Activated T-cell treated with anti-CD3 and anti-CD28 coated beads, Interleukin-2, amount 50 U/mL, for 48 hours (primary cell): ENCODE data around the gene FGD6.
"Not testable (repeated sequence)": the region's sequence is repeated elsewhere in the genome, so short reads cannot be mapped to it uniquely, and the experiment has no call there.

ENCODE experiments used
- DNase-seq, 2 experiments: peaks; one replicate each; pipeline ENCODE4 v3.0.0-alpha.2; 2020

FGD6 gene

DNA sequence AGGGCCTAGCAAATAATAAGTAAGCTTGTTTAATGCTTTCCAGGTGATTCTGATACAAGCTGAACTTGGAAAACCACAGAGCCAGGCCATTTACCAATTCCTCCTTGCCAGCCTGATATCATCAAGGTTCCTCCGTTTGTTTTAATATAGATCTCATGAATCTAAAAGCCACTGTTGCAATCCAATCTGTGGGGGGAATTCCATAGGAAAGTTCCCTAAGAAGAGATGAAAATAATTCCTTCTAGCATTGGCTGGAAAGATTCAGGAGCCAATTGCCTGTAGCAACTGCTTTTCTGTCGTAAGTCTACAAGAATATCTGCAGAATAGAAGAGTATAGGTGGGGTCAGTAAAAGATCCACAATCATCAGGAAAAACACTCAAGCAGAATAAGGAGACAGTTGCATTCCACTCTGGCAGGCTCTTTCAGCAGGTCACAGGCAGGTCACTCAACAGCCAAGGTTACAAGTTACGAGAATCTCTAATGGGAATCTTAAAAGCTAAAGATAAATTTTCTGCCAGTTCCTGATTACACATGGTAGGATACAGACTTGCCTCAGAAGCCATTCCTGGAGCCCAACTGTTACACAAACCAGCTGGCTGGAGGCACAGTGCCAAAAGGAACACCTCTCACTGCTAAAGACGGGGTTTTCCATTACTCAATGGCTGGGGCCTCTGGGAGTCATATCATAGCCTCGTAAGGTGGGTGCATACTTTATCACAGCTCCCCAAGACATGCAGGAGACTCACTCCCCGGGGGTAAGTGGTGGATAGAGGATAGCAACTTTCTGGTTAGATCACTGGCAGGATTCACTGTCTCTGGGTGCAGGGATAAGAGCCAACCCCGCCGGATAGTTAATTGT lies 43.6 kb downstream of the FGD6 start:
- no peak for DNase-seq

DNA sequence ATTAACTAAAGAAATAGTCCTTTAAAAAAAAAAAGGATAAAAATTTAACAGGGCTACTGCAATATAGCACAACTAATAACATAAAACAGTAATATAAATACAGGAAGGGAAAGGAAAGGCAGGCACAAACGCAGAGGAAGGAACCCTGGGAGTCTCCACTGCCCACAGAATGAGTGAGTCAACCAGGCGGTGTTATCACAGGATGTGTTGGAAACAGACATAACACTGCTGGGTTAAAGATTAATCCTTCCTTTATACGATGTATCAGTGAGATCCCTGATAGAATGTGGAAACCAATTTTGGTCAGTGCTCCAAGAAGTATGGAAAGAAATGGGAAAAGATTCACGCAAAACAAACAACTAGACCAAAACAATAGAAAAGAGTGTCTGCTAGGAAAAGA lies 47.9 kb downstream of the FGD6 start:
- DNase-seq: no peak

DNA sequence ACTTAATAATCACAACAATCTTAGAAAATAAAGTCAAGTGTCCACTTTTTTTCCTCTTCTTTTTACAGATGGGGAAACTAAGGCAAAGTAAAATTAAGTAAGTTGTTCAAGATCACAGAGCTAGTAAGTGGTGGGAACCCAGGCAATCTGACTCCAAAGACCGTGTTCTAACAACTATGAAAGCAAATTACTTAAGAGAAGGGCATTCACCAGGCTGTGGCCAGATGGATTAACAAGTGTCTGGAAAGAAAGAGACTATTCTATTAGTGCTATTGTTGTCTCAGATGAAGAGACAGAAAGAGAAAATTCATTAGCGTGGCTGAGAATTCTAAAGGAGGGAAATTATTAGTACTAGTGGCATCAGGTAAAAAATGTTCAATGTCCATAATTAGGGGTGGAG lies 48.5 kb downstream of the FGD6 start:
- DNase-seq: no peak

DNA sequence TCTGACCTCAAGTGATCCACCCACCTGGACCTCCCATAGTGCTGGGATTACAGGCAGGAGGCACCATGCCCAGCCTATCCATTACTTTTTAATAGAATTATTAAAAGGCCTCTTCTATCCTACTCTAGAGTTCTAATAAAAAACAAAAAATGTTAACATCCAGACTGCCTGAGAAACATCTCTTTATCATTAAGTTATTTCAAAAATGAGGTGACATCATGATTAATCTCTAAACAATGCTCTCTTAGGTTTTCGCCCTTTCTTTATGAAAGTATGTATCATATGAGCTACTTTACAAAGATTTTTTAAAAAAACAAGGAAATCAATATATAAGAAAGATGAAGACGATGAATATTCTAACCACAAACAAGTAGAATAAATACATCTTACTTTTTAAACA lies 52.6 kb downstream of the FGD6 start:
- no peak for DNase-seq

DNA sequence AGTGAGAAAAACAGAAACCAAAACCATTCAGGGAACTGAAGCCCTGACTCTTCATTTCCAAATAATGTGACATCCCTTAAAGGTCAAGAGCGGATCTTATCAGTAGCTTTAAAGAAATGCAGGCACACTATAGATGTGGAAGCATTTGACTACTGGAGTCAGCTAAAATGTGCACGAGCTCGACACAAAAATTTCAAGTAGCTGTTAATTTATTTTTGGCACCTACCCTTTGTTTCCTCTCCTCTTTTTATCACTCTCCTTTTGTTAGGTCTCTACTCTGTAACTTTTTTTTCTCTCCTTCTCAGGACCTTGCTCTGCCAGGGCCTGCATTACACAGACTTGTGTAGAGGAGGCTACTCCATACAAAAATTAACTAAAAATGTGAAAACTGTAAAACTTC lies 58.3 kb downstream of the FGD6 start:
- DNase-seq: no peak

DNA sequence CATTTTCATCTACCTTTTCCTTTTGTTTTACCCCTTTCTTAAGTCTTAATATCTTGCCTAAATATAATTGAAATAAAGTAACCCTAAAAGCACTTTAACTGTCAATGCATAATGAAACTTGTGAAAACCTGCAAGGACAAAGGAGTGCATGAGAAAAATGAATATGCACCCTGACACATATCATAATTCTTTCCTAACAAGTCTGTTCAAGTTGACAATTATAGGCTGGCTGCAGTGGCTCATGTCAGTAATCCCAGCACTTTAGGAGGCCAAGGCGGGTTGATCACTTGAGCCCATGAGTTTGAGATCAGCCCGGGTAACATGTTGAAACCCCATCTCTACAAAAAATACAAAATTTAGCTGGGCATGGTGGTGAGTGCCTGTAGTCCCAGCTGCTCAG lies 65.4 kb downstream of the FGD6 start:
- DNase-seq: no peak

DNA sequence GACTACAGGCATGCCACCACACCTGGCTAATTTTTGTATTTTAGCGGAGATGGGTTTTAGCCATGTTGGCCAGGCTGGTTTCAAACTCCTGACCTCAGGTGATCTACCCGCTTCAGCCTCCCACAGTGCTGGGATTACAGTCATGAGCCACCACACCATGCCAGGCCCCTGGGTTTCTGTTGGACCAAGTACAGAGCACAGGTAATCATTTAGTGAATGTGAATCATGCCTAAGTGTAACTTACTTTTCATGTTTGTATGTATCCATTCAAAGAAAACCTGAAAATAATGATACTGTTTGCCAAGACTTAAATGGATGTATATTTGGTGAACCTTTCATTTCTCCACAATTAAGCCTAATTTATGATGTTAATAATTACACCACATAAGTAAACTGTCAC lies 65.9 kb downstream of the FGD6 start:
- no peak for DNase-seq

DNA sequence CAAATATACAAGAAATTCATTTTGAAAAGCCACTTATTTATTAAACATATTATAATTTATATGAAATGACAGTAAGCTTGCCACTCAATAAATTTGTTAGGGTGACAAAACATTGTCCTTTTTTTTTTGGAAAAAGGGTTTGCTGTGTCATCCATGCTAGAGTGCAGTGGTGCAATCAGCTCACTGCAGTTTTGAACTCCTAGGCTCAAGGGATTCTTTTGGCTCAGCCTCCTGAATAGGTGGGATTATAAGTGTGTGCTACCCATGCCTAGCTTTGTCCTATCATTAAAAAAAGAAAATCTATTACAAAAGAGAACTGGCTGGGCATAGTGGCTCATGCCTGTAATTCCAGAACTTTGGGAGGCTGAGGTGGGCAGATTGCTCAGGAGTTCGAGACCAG lies 66.8 kb downstream of the FGD6 start:
- DNase-seq: no peak

DNA sequence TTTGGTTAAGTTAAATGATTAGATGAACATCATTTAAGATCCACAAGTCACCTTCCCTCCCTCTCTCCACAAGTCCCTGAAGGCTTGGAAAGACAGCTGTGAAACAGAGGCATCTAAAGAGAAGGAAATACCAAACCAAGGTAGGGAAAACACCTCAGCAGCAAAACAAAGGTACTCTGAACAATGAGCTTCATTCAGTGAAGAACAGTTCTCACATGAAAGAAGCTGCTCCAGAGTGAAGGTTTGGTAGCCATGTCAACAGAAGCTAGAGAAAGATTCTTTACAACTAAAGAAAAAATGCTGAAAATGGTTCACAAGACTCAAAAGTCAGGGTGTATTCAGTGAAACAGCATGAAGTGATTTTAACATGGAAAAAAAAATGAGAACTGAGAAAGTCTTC lies 69.4 kb downstream of the FGD6 start:
- DNase-seq: no peak

DNA sequence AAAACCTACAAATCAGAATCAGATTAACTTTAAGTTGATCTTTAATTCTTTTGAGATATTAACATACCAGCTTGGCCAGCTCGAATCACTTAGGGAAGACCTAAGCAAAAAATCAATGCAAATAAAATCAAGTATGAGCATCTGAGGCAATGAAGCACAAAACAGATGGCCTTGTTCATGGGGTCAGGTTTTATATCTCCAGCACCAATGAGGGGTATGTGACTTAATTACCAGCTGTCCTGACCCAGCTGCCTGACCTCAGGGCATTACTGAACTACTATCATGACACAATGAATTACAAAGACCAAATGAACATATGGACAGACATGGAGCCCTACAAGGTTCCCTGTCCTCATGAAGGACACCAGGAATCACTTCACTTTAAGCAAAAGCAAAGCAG lies 70.5 kb downstream of the FGD6 start:
- no peak for DNase-seq

DNA sequence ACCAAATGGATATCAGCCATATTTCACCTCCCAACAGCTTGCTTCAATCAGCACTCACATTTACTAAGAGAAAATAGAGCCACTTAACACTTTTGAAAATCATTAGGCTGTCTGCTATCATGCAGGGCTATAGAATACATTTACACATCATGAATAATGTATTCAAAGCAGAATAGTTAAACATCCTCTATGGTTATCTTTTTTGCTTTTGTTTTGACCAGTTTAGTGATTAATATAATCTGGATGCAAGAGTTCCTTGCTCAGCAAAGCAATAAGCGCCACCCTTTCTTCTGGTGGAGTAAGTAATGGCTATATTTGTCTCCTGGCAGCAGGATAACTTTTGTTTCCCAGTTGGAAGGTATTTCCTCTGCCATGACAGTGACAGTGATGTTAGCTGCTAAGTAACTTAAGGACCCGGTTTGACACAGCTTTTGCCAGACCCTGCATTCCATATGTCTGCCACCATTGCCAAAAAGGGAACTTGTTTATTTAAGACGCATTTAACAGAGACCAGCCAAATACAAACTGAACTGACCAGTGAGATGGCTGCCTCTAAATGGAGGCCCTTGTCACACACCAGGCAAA lies 73.6 kb downstream of the FGD6 start:
- DNase-seq: no peak

DNA sequence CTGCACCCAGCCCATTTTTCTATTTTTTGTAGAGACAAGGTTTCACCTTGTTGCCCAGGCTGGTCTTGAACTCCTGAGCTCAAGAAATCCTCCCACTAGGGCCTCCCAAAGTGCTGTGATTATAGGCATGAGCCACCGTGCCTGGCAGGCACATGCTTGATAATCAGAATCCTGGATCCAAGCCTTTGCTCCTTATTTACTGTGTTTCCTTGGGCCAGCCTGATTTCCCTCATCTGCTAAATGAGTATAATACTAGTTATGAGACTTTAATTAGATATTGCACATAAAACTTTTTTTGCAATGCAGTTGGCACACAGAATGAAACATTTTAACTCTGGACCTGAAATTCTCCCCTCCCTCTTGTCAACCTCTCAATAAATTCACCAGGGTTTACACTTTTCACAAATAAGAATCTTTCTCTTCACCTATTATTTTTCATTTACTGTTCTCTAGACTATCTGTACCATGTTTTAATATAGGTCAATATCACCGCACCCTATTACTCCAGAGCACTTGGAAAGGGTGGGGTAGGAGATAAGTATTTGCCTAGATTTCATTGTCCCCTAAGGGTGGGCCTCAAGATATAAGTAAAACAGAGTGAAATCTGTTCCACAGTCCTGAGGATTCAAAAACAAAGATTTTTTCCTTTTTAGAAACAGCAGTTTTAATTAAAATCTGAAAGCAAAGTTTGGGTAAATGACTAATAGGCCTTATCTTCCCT lies 74.7 kb downstream of the FGD6 start:
- DNase-seq: no peak

DNA sequence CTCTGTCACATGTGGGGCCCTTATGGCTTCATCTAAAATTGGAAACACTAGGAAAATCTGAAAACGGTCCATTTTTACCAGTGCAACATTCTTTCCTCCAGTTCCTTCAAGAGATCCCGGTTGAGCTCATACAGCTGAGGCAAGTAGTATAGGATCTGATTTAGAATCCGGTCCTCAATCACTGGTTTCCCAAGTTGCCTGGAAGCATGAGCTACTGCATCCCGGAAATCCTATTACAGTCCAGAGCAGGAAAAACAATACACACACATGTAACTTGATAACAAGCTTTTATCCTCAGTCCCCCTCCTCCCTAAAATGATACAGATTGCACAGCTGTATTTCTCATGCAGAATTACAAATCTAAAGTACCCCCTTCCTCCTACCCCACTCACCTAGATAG lies 76.0 kb downstream of the FGD6 start:
- DNase-seq: no peak

DNA sequence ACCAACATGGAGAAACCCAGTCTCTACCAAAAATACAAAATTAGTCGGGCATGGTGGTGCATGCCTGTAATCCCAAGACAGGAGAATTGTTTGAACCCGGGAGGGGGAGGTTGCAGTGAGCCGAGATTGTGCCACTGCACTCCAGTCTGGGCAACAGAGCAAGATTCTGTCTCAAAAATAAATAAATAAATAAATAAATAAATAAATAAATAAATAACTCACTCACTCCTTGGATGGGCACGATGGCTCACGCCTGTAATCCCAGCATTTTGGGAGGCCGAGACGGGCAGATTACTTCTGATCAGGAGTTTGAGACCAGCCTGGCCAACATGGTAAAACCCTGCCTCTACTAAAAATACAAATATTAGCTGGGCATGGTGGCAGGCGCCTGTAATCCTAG lies 79.2 kb downstream of the FGD6 start:
- DNase-seq: not testable (repeated sequence)

DNA sequence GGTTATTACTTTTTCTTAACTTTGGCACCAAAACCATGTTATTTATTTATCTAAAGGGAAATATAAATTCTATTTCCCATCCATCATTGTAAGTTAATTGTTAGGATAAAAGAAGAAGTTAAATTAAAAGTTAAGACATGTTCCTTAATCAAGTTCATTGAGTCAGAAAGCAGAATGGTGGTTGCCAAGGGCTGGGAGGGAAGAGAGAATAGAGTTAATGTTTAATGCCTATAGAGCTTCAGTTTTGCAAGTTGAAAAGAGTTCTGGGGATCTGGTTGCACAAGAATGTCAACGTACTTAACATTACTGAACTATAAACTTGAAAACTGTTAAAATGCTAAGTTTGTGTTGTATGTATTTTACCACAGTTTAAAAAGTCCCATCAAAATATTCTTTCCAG lies 80.7 kb downstream of the FGD6 start:
- no peak for DNase-seq

DNA sequence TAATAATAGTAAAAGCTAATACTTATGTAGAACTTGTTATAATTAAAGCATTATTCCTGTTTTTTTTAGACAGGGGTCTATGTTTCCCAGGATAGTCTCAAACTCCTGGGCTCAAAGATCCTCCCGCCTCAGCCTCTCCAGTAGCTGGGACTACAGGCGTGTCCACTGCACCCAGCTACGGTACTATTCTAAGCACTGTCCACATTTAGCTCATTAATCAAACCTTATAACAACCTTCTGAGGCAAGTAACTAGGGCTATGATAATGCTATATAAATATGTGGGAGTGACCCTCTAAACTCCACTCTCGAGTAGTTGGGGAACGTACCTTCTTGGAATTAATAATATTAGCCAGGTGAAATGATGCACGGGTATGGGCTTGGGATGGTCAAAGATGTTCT lies 83.2 kb downstream of the FGD6 start:
- DNase-seq: no peak

DNA sequence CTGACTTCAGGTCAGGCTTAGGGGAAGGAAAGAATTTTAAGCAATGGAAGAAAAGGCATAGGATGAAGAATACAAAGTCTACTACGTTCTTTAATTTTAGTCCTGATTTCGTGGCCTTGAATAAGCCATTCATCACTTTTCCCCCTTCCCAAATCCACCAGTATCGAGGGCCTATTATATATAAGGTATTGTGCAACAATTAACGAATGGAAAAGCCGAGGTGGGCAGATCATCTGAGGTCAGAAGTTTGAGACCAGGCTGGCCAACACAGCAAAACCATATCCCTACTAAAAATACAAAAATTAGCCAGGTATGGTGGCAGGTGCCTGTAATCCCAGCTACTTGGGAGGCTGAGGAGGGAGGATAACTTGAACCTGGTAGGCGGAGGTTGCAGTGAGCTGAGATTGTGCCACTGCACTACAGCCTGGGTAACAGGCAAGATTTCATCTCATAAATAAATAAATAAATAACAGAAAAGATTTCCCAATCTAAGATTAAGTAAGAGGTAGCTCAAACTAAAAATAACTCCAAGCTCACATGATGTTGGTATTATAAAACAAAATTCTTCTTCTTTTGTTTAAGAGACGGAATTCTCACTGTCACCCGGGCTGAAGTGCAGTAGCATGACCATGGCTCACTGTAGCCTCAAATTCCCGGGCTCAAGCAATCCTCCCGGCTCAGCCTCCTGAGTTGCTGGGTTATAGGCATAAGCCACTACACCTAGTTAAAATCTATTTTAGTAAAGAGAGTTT lies 85.5 kb downstream of the FGD6 start:
- DNase-seq: no peak

DNA sequence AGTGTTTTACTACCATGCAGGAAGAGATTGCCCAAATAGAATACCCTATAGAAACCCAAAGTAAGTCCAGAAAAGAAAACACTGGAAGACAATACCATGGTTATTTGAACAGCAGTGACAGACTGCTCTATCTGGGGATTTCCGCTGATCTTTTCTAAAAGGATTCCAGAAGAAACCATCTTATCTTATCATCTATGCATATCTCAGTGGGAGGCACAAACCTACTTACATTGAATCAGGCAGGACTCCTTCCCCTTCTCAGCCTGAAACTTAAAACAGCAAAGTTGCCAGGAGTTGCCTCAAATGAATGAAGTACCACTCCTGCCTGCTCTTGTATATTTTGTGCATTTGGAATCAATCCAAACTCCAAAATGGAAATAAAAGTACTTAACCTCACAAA lies 87.2 kb downstream of the FGD6 start:
- DNase-seq: no peak

DNA sequence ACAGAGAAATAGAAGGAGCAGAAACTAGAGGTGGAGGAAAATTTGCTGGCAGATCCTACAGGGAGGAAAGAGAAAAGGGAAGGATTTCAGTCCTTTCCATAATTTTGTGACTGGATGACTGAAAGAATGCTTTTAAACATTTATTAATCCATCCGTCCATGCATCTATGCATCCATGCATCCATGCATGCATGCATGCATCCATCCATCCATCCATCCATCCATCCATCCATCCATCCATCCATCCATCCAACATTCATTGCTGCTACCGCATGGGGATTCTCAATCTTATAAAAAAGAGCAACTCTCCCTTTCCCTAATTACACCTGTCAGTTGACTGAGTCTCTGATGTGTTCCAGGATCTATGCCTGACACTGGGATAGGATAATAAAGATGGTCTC lies 88.2 kb downstream of the FGD6 start:
- no peak for DNase-seq

DNA sequence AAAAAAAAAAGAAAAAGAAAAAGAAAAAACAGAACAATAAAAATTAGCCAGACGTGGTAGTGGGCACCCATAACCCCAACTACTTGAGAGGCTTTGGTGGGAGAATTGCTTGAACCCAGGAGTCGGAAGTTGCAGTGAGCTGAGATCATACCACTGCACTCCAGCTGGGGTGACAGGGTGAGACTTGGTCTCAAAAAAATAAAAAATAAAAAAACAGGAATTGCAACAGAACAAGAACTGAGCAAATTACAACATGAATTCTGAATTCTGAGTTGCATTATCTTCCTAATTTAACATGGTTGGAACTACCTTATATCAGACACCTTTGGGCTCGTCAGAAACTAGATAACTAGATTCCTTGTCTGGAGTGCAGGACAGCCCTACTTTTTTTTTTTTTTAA lies 90.5 kb downstream of the FGD6 start:
- no peak for DNase-seq

DNA sequence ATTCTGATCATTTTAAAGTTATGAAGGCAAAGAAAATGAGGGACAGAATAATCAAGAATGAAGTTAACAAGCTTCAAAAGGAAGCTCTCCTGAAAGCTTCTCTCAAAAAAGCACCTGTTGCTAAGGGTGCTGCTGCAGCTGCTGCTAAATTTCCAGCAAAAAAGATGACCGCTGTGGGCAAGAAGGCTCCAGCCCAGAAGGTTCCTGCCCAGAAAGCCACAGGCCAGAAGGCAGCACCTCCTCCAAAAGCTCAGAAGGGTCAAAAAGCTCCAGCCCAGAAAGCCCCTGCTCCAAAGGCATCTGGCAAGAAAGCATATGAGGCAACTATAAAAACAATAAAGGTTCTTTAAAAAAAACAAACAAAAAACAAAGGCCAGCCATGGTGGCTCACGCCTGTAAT lies 91.2 kb downstream of the FGD6 start:
- DNase-seq: no peak

DNA sequence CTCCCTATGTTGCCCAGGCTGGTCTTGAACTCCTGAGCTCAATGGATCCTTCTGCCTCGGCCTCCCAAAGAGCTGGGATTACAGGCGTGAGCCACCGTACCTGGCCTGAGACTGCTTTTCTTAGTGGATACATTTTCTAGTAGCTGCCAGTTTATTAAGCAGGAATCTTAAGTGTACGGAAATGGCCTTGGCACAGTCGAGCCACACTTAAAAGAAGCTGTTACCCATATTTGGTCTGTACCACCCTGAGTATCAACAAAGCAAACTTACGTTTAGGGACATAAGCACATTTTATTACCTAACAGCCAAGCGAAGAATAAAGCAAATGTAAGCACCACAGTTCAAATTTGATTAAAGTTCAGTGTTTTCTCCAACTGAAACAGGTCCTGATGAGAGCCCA lies 93.2 kb downstream of the FGD6 start:
- DNase-seq: no peak

DNA sequence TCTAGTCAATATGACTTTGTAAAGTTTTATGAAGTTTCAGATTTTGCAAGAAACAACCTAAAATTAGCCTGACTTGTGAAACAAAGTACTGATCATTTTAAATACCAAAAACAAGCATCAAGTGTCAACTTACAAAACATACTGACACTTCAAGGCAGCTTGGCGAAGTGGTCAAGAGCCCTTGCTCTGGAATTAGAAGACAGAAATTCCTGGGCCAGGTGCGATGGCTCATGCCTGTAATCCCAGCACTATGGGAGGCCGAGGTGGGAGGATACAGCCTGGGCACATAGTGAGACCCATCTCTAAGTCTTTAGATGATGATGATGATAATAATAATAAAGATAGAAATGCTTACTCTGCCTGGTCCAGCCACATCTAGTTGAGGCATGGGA lies 98.5 kb downstream of the FGD6 start:
- DNase-seq: no peak
